MCF 10A (cell line): ENCODE data around the gene SLC22A17. TPM values are rescaled to one million over a fixed set of nuclear protein-coding genes. Genes with fewer than 3 reads are reported as not detected.
"Not testable (repeated sequence)": the region's sequence is repeated elsewhere in the genome, so short reads cannot be mapped to it uniquely, and the experiment has no call there.

Experiments used
- BruUV-seq: library from RNA; stranded (reverse); fragments of 400-500 nt; replicated peaks from 2 replicates; lab custom pipeline; 2021; lab: Mats Ljungman, UMichigan
- CTCF ChIA-PET: fragments of 300-600 bp; sonication (Branson Sonifier 250); formaldehyde crosslinking; extraction: SDS; loops from one replicate; lab custom pipeline; 2021; ENCODE audit warnings: antibody characterized with exemption, inconsistent platforms; lab: Yijun Ruan, JAX
- POLR2A ChIA-PET: fragments of 300-600, 350-650 bp; sonication (Branson Sonifier 250); formaldehyde crosslinking; extraction: SDS; loops from one replicate; lab custom pipeline; 2020; ENCODE audit warnings: antibody characterized with exemption, inconsistent platforms; lab: Yijun Ruan, JAX
- DNase-seq: peaks from one replicate; pipeline ENCODE4 v3.0.0-alpha.2; 2018; ENCODE audit not compliant: unreplicated experiment
- H3K27ac Mint-ChIP-seq: one replicate; pipeline ENCODE4 v1.8.0; 2022; ENCODE audit warnings: mild to moderate bottlenecking, low read depth, mixed read lengths; ENCODE audit not compliant: unreplicated experiment
- H3K27me3 Mint-ChIP-seq: one replicate; pipeline ENCODE4 v1.8.0; 2022; ENCODE audit warnings: mixed read lengths; ENCODE audit not compliant: insufficient read depth, unreplicated experiment
- H3K36me3 Mint-ChIP-seq: one replicate; pipeline ENCODE4 v1.8.0; 2022; ENCODE audit warnings: mild to moderate bottlenecking, moderate library complexity, mixed read lengths; ENCODE audit not compliant: insufficient read depth, unreplicated experiment
- H3K4me1 Mint-ChIP-seq: one replicate; pipeline ENCODE4 v1.8.0; 2022; ENCODE audit warnings: mixed read lengths; ENCODE audit not compliant: insufficient read depth, unreplicated experiment
- H3K4me3 Mint-ChIP-seq: one replicate; pipeline ENCODE4 v1.8.0; 2022; ENCODE audit warnings: mild to moderate bottlenecking, moderate library complexity, mixed read lengths; ENCODE audit not compliant: unreplicated experiment
- H3K9me3 Mint-ChIP-seq: one replicate; pipeline ENCODE4 v1.8.0; 2022; ENCODE audit warnings: mixed read lengths; ENCODE audit not compliant: unreplicated experiment
- intact Hi-C: fragments of 100-400 bp; cut with micrococcal nuclease; formaldehyde crosslinking; loops from 2 replicates; pipeline ENCODE4 v1.14.1; 2022
- total RNA-seq: library from RNA; stranded (reverse); gene quantifications from 2 replicates; pipeline ENCODE4 v1.2.3, GENCODE V29; 2022
- TF ChIP-seq, protein P1 (sequence below): fragments of 200-600 bp; IDR thresholded peaks from one replicate; pipeline ENCODE4 v1.8.0; 2022; ENCODE audit warnings: antibody characterized with exemption, mild to moderate bottlenecking; ENCODE audit not compliant: unreplicated experiment

The SLC22A17 gene
- total RNA-seq, 1 experiment from 2014 or later: not detected

- ChIA-PET POLR2A (no interaction called here), CTCF (interaction anchor here (0.6 to 7.8 kb wide), 4 partner anchors 13 to 807 kb away, joined by 3 to 74 read pairs (median 3); no protein-coding TSS in a partner anchor)
- no peak overlapping the region for H3K27ac Mint-ChIP-seq
- H3K4me3 Mint-ChIP-seq: no peak overlapping the region
- H3K9me3 Mint-ChIP-seq: no peaks in the 10 kb centered on the region
- intact Hi-C loops: no loop called here
- peaks cover 69% of the 10 kb centered on the region for H3K27me3 Mint-ChIP-seq
- no peak for DNase-seq
- TF ChIP-seq, protein P1, sequence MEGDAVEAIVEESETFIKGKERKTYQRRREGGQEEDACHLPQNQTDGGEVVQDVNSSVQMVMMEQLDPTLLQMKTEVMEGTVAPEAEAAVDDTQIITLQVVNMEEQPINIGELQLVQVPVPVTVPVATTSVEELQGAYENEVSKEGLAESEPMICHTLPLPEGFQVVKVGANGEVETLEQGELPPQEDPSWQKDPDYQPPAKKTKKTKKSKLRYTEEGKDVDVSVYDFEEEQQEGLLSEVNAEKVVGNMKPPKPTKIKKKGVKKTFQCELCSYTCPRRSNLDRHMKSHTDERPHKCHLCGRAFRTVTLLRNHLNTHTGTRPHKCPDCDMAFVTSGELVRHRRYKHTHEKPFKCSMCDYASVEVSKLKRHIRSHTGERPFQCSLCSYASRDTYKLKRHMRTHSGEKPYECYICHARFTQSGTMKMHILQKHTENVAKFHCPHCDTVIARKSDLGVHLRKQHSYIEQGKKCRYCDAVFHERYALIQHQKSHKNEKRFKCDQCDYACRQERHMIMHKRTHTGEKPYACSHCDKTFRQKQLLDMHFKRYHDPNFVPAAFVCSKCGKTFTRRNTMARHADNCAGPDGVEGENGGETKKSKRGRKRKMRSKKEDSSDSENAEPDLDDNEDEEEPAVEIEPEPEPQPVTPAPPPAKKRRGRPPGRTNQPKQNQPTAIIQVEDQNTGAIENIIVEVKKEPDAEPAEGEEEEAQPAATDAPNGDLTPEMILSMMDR: no peak
- H3K36me3 Mint-ChIP-seq: no peaks in the 10 kb centered on the region
- BruUV-seq: no TSS peak
- H3K4me1 Mint-ChIP-seq: no peaks in the 10 kb centered on the region
These were observed 39.9 kb upstream of the SLC22A17 start for GRCh38 chr14:23392613-23393012.

DNA sequence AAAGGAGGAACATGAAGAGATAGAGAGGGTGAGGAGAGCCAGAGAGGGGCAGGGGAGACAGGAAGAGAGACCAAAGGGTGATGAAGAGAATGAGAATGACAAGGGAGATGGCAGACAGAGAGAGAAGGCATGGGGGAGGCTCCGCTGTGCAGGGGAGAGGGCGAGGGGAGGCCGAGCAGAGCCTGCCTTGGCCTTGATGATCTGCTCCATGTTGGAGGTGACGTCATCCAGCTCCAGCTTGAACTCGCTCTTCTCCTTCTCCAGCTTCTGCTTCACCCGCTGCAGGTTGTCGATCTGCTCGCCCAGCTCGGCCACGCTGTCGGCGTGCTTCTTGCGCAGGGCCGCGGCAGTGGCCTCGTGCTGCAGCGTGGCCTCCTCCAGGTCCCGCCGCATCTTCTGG, 37.2 kb upstream of the SLC22A17 start:
- H3K36me3 Mint-ChIP-seq, H3K9me3 Mint-ChIP-seq, H3K4me3 Mint-ChIP-seq, H3K27ac Mint-ChIP-seq, intact Hi-C loops, DNase-seq, H3K4me1 Mint-ChIP-seq, POLR2A ChIA-PET, BruUV-seq: not testable (repeated sequence)
- peaks cover 86% of the 10 kb centered on the region for H3K27me3 Mint-ChIP-seq
- CTCF ChIA-PET: interaction anchor here (7.8 kb wide), 1 partner anchor 10 kb away, joined by 74 read pairs; no protein-coding TSS in a partner anchor

- ChIA-PET CTCF (interaction anchor here (0.6 to 7.8 kb wide), 2 partner anchors 9 to 95 kb away, joined by 3 to 74 read pairs; no protein-coding TSS in a partner anchor), POLR2A (no interaction called here)
- no TSS peak for BruUV-seq
- TF ChIP-seq, protein P1: no peak
- Mint-ChIP-seq H3K27me3 (peaks cover 88% of the 10 kb centered on the region), H3K4me3 (no peak overlapping the region), H3K27ac (no peak overlapping the region), H3K36me3 (no peaks in the 10 kb centered on the region), H3K4me1 (no peaks in the 10 kb centered on the region), H3K9me3 (no peaks in the 10 kb centered on the region)
- intact Hi-C loops: no loop called here
- DNase-seq: no peak
These were observed 36.7 kb upstream of the SLC22A17 start for GRCh38 chr14:23389396-23389795.

- no peak overlapping the region for H3K4me3 Mint-ChIP-seq
- TF ChIP-seq, protein P1: no peak
- DNase-seq: no peak
- no peaks in the 10 kb centered on the region for H3K4me1 Mint-ChIP-seq
- ChIA-PET POLR2A (no interaction called here), CTCF (interaction anchor here (0.6 to 7.8 kb wide), 3 partner anchors 9 to 95 kb away, joined by 3 to 74 read pairs (median 3); no protein-coding TSS in a partner anchor)
- no peak overlapping the region for H3K27ac Mint-ChIP-seq
- intact Hi-C loops: no loop called here
- peaks cover 89% of the 10 kb centered on the region for H3K27me3 Mint-ChIP-seq
- H3K36me3 Mint-ChIP-seq: no peaks in the 10 kb centered on the region
- H3K9me3 Mint-ChIP-seq: no peaks in the 10 kb centered on the region
- BruUV-seq: no TSS peak
These were observed 36.3 kb upstream of the SLC22A17 start for GRCh38 chr14:23388996-23389395.
